Measurements from ENCODE around the gene SLC25A34. TPM values are rescaled to one million over a fixed set of nuclear protein-coding genes. Genes with fewer than 3 reads are reported as not detected.

Gene SLC25A34
- total RNA-seq, 1 donor from 2014 or later: 6.1 TPM

DNA sequence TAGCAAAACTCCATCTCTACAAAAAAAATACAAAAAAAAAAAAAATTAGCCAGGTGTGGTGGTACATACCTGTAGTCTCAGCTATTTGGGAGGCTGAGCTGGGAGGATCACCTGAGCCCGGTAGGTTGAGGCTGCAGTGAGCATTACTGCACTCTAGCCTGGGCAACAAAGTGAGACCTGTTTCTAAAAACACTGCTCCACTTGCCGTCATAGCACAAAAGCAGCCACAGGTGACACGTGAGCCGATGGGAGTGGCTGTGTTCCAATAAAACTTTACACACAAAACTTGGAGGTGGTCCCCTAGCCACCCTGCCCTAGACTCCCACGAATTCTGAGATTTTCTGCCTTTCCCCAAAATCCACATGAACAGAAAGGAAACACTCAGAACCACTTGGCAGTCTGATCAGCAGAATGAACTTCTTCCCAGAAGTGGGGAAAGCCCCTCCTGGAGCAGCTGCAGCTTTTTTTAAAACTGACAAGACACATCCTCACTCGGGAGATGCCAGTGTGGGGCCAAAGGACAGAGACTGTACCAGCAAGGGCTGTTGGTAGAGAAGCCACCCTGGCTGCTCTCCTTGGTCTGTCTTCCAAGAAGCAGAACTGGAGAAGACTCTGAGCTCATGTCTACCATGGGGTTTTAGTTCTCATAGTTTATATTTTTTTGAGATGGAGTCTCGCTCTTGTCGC, 28.7 kb upstream of the SLC25A34 start:
- no peak for DNase-seq (ENCODE audit: low spot score in 2 of 2, unreplicated experiment in 2 of 2)
- no peak overlapping the region for H3K27ac Mint-ChIP-seq
- H3K36me3 Mint-ChIP-seq: peaks cover 8% of the 10 kb centered on the region
- TF ChIP-seq, protein P1, sequence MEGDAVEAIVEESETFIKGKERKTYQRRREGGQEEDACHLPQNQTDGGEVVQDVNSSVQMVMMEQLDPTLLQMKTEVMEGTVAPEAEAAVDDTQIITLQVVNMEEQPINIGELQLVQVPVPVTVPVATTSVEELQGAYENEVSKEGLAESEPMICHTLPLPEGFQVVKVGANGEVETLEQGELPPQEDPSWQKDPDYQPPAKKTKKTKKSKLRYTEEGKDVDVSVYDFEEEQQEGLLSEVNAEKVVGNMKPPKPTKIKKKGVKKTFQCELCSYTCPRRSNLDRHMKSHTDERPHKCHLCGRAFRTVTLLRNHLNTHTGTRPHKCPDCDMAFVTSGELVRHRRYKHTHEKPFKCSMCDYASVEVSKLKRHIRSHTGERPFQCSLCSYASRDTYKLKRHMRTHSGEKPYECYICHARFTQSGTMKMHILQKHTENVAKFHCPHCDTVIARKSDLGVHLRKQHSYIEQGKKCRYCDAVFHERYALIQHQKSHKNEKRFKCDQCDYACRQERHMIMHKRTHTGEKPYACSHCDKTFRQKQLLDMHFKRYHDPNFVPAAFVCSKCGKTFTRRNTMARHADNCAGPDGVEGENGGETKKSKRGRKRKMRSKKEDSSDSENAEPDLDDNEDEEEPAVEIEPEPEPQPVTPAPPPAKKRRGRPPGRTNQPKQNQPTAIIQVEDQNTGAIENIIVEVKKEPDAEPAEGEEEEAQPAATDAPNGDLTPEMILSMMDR (IDR thresholded peaks at IDR 0.05; ENCODE audit: unreplicated experiment): no peak
- H3K4me3 Mint-ChIP-seq: no peak overlapping the region
- no peaks in the 10 kb centered on the region for H3K27me3 Mint-ChIP-seq (ENCODE audit: low read depth)
- H3K9me3 Mint-ChIP-seq: no peaks in the 10 kb centered on the region
- H3K4me1 Mint-ChIP-seq: peaks cover 13% of the 10 kb centered on the region

- Mint-ChIP-seq H3K36me3 (peaks cover 8% of the 10 kb centered on the region), H3K27ac (no peak overlapping the region), H3K9me3 (no peaks in the 10 kb centered on the region), H3K27me3 (ENCODE audit: low read depth) (no peaks in the 10 kb centered on the region), H3K4me3 (no peak overlapping the region), H3K4me1 (peaks cover 5% of the 10 kb centered on the region)
- TF ChIP-seq, protein P1 (IDR thresholded peaks at IDR 0.05; ENCODE audit: unreplicated experiment): no peak
- no peak for DNase-seq (ENCODE audit: low spot score in 2 of 2, unreplicated experiment in 2 of 2)
These were observed 27.4 kb upstream of the SLC25A34 start for GRCh38 chr1:15708486-15709137.

- no peak overlapping the region for H3K27ac Mint-ChIP-seq
- H3K4me3 Mint-ChIP-seq: no peak overlapping the region
- H3K36me3 Mint-ChIP-seq: peaks cover 8% of the 10 kb centered on the region
- H3K9me3 Mint-ChIP-seq: no peaks in the 10 kb centered on the region
- H3K4me1 Mint-ChIP-seq: peaks cover 1% of the 10 kb centered on the region
- no peak for DNase-seq (ENCODE audit: low spot score in 2 of 2, unreplicated experiment in 2 of 2)
- no peaks in the 10 kb centered on the region for H3K27me3 Mint-ChIP-seq (ENCODE audit: low read depth)
- TF ChIP-seq, protein P1 (IDR thresholded peaks at IDR 0.05; ENCODE audit: unreplicated experiment): no peak
These were observed 26.8 kb upstream of the SLC25A34 start for GRCh38 chr1:15709226-15709625.

- TF ChIP-seq, protein P1 (IDR thresholded peaks at IDR 0.05; ENCODE audit: unreplicated experiment): no peak
- peaks cover 10% of the 10 kb centered on the region for H3K36me3 Mint-ChIP-seq
These were observed 23.9 kb upstream of the SLC25A34 start for GRCh38 chr1:15712168-15712567.

DNA sequence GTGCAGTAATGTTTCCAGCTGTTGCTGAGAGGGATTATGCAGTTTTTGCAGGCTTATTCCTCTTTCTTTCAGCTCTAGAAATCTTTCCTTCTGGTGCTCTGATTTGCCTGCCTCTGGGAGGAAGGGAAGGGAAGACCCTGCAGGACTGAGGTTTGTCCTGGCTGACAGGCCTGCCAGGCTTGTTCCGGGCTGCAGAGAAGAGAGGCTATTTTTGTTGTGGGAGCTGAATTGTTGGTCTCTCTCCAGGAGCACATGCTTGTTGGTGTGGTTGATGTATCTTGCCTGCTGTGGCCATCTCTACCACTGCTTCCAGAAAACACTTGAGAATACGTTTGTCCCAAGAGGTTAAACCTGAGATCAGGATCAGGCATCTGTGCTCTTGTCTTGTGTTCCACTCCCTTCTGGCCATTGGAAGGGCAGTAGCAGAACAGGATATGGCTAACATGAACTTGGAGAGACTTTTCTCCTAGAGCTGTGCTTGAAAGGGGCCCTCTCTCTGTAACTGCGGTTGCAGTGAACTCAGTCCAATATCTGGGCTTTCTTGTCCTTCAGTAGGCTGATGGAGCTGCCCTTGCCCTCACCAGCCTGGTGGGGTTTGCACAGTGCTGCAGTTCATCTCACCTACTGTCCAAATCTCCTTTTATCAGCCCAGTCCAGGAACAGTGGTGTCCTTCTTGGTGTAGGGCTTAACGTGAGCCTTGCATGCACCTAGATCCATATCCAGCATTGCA, 21.5 kb upstream of the SLC25A34 start:
- H3K4me3 Mint-ChIP-seq: no peak overlapping the region

More at GRCh38 chr1:15712168-15712567, 23.9 kb upstream of the SLC25A34 start:
- H3K27me3 Mint-ChIP-seq (ENCODE audit: low read depth): no peaks in the 10 kb centered on the region
- no peak overlapping the region for H3K27ac Mint-ChIP-seq
- H3K4me3 Mint-ChIP-seq: no peak overlapping the region
- H3K9me3 Mint-ChIP-seq: no peaks in the 10 kb centered on the region
- H3K4me1 Mint-ChIP-seq: peaks cover 5% of the 10 kb centered on the region
- no peak for DNase-seq (ENCODE audit: low spot score in 2 of 2, unreplicated experiment in 2 of 2)

More for the DNA sequence above, 21.5 kb upstream of the SLC25A34 start:
- Mint-ChIP-seq H3K36me3 (peaks cover 18% of the 10 kb centered on the region), H3K27ac (peak overlapping the region; percentile 87), H3K9me3 (no peaks in the 10 kb centered on the region), H3K4me1 (peaks cover 5% of the 10 kb centered on the region), H3K27me3 (ENCODE audit: low read depth) (no peaks in the 10 kb centered on the region)
- DNase-seq (ENCODE audit: low spot score in 2 of 2, unreplicated experiment in 2 of 2): no peak
- TF ChIP-seq, protein P1 (IDR thresholded peaks at IDR 0.05; ENCODE audit: unreplicated experiment): no peak

Measured in mesothelial cell of epicardium (in vitro differentiated cells).